ENCODE data around the gene UCK1.
"Not testable (repeated sequence)": the region's sequence is repeated elsewhere in the genome, so short reads cannot be mapped to it uniquely, and the experiment has no call there.

Gene UCK1

GRCh38 chr9:131554087-131554842 is 23.2 kb upstream of the UCK1 start:
- DNase-seq (ENCODE audit: low spot score), result peak; percentile 8

DNA sequence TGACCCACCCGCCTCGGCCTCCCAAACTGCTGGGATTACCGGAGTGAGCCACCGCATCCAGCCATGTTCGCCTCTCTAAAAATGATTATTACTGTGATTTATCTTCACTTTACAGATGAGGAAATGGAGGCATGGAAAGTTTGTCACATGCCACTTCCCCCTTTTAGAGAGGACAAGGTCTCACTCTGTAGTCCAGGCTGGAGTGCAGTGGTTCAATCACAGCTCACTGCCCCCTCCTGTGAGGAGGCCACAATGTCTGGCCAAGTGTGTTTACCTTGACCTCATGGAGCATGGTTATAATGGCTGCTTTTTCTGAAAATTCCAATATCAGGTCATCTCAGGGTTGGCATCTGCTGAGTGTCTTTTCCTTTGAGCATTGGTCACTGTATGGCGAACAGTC is 21.0 kb upstream of the UCK1 start:
- DNase-seq (ENCODE audit: low spot score), result no peak

- not testable (repeated sequence) for DNase-seq (ENCODE audit: low spot score)
These were observed 19.4 kb upstream of the UCK1 start for GRCh38 chr9:131550465-131550864.

- not testable (repeated sequence) for DNase-seq (ENCODE audit: low spot score)
These were observed 18.1 kb upstream of the UCK1 start for GRCh38 chr9:131549186-131549585.

DNA sequence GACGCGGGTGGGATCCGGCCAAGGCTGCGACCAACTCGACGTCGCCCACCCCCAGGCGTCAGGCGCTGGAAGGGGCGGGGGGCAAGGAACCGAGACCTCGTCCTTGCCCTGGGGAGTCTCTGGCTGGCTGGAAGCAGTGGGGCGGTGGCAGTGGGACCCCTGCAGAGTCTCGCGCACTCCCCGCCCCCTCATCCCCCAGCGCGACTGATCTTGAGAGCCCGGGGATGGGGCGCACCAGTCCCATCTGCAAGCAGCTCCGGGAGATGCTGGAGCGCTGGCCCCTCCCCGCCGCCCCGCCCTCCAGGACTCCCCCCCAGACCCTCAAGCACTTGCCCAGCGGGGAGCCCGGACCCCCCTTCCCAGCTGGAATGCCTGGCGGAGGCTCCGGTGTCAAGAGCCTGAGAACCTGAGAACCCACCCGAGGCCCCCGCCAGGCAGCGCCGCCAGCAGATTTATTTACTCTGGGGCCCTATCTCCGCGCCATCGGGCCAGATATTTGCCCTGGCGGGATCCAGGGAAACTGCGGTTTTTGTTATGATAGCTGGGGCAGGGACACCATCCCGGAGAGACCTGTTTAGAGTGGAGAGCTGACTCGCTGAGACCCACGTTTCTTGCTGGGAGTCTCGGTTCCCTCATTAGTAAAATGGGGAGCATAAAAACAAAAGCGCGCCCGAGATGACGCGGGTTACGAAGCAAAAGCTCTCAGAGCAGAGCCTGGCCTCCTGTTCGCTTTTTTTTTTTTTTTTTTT is 15.4 kb upstream of the UCK1 start:
- peak; percentile 61 for DNase-seq (ENCODE audit: low spot score)

DNA sequence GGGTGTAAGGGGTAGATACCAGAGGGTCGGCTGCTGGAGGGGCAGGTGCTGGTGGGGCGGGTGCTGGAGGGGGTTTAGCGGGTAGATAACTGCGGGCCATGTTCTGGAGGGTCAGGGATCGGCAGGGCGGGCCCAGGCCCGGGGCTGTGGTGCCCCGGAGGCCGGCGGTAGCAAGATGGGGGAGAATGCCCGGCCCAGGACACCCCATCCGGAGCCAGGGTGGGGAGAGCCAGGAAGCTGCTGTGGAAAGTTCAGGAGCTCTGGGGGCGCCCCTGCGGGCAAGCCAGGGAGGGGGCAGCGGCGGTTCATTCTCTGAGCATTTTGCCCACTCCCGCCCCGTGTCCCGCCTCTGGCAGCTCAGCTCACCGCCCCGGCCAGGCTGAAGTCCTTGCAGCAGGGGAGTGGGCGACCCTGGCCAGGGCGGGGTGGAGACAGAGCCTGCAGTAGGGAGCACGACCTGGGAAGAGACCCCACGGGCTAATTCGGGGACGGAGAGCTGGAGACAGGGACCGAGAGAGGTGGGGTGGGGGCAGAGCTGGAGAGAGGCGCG is 14.8 kb upstream of the UCK1 start:
- no peak for DNase-seq (ENCODE audit: low spot score)

GRCh38 chr9:131545003-131545785 is 14.1 kb upstream of the UCK1 start, which contains the start of gene PRRT1B:
Gene PRRT1B, plus strand, starts transcription at chr9:131545523. Its CDS starts 93 bp downstream, at chr9:131545616.
- DNase-seq (ENCODE audit: low spot score), result no peak

GRCh38 chr9:131543141-131543540 is 12.1 kb upstream of the UCK1 start:
- no peak for DNase-seq (ENCODE audit: low spot score)

DNA sequence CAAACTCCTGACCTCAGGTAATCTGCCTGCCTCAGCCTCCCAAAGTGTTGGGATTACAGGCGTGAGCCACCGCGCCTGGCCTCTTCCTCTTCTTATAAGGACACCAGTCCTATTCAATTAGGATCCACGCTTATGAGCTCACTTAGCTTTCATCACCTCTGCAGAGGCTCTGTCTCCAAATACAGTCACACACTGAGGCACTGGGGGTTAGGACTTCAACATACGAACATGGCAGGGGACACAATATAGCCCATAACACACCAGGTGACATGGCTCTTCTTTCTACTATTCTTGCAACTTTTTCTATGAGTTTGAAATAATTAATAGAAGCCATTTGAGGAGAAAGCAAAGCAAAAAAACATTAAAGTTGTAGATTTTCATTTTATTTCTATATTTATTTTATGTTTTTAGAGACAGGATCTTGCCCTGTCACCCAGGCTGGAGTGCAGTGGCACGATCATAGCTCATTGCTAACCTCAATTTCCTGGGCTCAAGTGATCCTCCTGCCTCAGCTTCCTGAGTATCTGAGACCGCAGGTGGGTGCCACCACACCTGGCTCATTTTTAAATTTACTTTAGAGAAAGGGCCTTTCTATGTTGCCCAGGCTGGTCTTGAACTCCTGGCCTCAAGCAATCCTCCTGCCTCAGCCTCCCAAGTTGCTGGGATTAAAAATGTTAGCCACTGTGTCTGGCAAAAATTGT is 8.3 kb upstream of the UCK1 start:
- no peak for DNase-seq (ENCODE audit: low spot score)

DNA sequence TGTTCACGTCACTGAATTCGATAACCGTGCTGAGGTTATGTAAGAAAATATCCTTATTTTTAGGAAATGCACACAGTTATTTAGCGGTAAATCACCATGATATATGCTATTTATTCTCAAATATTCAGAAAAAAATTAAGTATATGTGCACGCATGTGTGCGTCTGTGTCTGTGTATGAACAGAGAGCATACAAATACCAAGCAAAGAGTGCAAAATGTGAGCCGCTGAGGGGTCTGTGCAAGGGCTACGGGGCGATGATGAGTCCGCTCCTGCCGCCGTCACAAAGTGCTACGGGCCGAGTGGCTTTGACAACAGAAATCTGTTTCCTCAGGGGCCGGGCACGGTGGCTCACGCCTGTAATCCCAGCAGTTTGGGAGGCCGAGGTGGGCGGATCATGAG is 6.9 kb upstream of the UCK1 start:
- DNase-seq (ENCODE audit: low spot score), result no peak

GRCh38 chr9:131534721-131535237 is 3.7 kb upstream of the UCK1 start:
- no peak for DNase-seq (ENCODE audit: low spot score)

DNA sequence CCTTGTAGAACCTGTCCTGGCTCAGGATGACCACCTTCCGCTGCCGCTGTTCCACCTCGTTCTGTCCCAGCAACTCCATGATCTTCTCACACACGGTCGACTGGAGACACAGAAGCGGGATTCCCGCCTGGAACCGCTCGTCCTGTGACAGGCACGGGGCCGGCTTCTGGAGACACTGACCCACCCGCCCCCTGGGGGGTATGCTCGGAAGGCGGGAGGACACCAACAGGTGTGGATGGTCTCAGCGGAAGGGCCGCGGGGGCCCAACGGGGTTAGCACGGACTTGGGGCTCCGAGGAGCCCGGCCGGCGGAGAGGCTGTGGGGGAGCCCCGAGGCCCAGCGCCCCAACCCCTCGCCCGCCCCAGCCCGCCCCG is 530 bp downstream of the UCK1 start:
- DNase-seq (ENCODE audit: low spot score), result peak; percentile 66

- DNase-seq (ENCODE audit: low spot score), result no peak
These were observed 1.2 kb downstream of the UCK1 start for GRCh38 chr9:131529597-131530545.

GRCh38 chr9:131528886-131529505 is 2.1 kb downstream of the UCK1 start:
- DNase-seq (ENCODE audit: low spot score), result no peak

GRCh38 chr9:131528186-131528585 is 2.9 kb downstream of the UCK1 start:
- DNase-seq (ENCODE audit: low spot score), result no peak

DNA sequence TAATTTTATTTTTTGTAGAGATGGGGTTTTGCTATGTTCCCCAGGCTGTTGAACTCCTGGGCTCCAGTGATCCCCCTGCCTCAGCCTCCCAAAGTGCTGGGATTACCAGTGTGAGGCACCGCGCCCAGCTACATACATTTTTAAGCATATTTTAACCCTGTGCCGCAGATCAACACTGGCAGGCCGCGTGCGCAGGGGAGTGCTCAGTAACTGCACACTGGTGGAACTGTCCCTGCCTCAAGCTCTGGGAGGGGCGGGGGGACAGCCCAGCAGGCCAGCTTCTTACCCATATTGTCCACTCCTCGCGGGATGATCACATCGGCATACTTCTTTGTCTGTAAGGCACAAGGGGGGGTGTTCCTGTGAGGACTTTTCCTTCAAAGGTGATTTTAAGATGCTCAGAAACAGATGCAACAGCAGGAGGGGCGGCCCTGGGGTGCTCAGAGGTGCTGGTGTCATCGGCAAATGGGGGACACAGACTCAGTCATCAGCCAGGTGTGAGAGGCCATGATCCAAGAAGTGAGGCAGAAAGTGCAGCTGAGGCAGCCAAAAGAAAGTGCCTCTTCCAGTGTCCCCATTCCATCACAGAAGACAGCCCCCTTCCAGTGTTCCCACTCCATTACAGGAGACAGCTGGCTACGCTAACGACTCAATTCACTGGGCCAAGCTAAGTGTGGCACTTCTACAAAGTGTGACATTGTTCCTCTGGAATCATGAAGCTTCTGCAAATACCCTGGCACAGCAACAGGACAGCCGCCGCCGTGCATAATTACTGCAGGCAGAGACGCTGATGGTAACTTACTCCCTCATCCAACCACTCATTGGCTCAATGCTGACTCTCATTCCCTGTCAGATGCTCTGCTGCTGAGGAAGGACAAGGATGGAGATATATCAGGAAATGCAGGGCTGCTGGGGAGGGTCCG is 5.2 kb downstream of the UCK1 start:
- DNase-seq (ENCODE audit: low spot score), result no peak

- DNase-seq (ENCODE audit: low spot score), result no peak
These were observed 6.3 kb downstream of the UCK1 start for GRCh38 chr9:131524665-131525315.

Measured in AG20443 (cell line).